Gastrocnemius medialis (tissue), 4 donors: ENCODE results near the gene ELAPOR1. TPM values are rescaled to one million over a fixed set of nuclear protein-coding genes. Genes with fewer than 3 reads are reported as not detected.

Source experiments
- ATAC-seq, 2 donors: fragments of 150-250 bp; one replicate each; pipeline ENCODE4 v1.9.1; 2016
- DNase-seq, 2 donors: peaks; one replicate each; pipeline ENCODE4 v3.0.0-alpha.2; 2019
- H3K27ac ChIP-seq, 4 donors: fragments of 200-600 bp; sonication (generic); 1 replicate in 1 of 4; 2 replicates in 3 of 4; pipeline ENCODE4 v1.5.1; 2016 to 2018; ENCODE audit warnings: mild to moderate bottlenecking in 2 of 4, moderate library complexity in 1 of 4
- H3K27me3 ChIP-seq, 3 donors: fragments of 200-600 bp; sonication (generic) in 2 of 3; 1 replicate in 1 of 3; 2 replicates in 2 of 3; pipeline versions ENCODE4 v1.5.1 to v1.6.0; 2016 to 2019; ENCODE audit warnings: mild to moderate bottlenecking in 1 of 3, moderate library complexity in 1 of 3
- H3K36me3 ChIP-seq, 2 donors: fragments of 200-600 bp; sonication (generic) in 1 of 2; one replicate each; pipeline ENCODE4 v1.5.1; 2017 to 2018
- H3K4me1 ChIP-seq, 2 donors: fragments of 200-600 bp; sonication (generic) in 1 of 2; one replicate each; pipeline ENCODE4 v1.5.1; 2016 to 2017; ENCODE audit warnings: mild to moderate bottlenecking in 2 of 2
- H3K4me3 ChIP-seq, 4 donors: fragments of 200-600 bp; sonication (generic) in 3 of 4; 1 replicate in 1 of 4; 2 replicates in 3 of 4; pipeline ENCODE4 v1.5.1; 2016 to 2019; ENCODE audit warnings: mild to moderate bottlenecking in 2 of 4
- H3K9me3 ChIP-seq, 3 donors: fragments of 200-600 bp; sonication (generic) in 2 of 3; 1 replicate in 1 of 3; 2 replicates in 2 of 3; pipeline ENCODE4 v1.5.1; 2016 to 2019
- CTCF ChIP-seq, 5 experiments: fragments of 450-650 bp in 3 of 5; fragments of 200-600 bp in 2 of 5; sonication (generic) in 2 of 5; IDR thresholded peaks in 4 of 5; conservative IDR thresholded peaks in 1 of 5; 1 replicate in 4 of 5; 2 replicates in 1 of 5; pipeline ENCODE4 v1.5.1; 2016 to 2019; ENCODE audit warnings: antibody characterized with exemption in 5 of 5, mild to moderate bottlenecking in 3 of 5, moderate library complexity in 3 of 5
- POLR2A ChIP-seq, 2 donors: fragments of 450-650 bp; IDR thresholded peaks; one replicate each; pipeline ENCODE4 v1.6.1; 2017; ENCODE audit warnings: antibody characterized with exemption in 2 of 2, mild to moderate bottlenecking in 2 of 2, moderate library complexity in 2 of 2
- in situ Hi-C, 4 donors: fragments of 200-750 bp; cut with MboI; loops; one replicate each; pipeline versions ENCODE4 v1.15.0 to v1.8.0; 2017; ENCODE audit warnings: low sequenced_read_pairs in 4 of 4
- intact Hi-C: fragments of 100-400 bp; cut with DNase I; formaldehyde crosslinking; loops from one replicate; pipeline ENCODE4 v1.15.1; 2023; ENCODE audit warnings: low total_unique reads
- total RNA-seq, 4 donors: library from RNA; depleted of rRNA; stranded (reverse); fragments of >200 nt; gene quantifications; one replicate each; pipeline versions ENCODE4 v1.1.0 to v1.2.3, GENCODE V29; 2016

Gene ELAPOR1
- total RNA-seq, 4 donors from 2014 or later, result 0.17 TPM; not detected in 3

- H3K27me3 ChIP-seq, result no peaks in the 10 kb centered on the region
- intact Hi-C loops, result no loop called here
- ATAC-seq (no peak), DNase-seq (no peak)
- H3K9me3 ChIP-seq, result no peaks in the 10 kb centered on the region
- in situ Hi-C loops, result no loop called here
- no peaks in the 10 kb centered on the region for H3K4me1 ChIP-seq
- TF ChIP-seq CTCF (IDR thresholded peaks at IDR 0.05 in 4 of 5, conservative IDR thresholded peaks at IDR 0.05 in 1 of 5), result no peak
- TF ChIP-seq POLR2A (IDR thresholded peaks at IDR 0.05), result no peak
- H3K4me3 ChIP-seq, result no peak overlapping the region
- H3K27ac ChIP-seq, result no peak overlapping the region
- no peaks in the 10 kb centered on the region for H3K36me3 ChIP-seq
Measured at GRCh38 chr1:109083501-109083900, 30.4 kb upstream of the ELAPOR1 start.

GRCh38 chr1:109083923-109084322, 30.0 kb upstream of the ELAPOR1 start:
- TF ChIP-seq POLR2A (IDR thresholded peaks at IDR 0.05) (no peak), CTCF (IDR thresholded peaks at IDR 0.05 in 4 of 5, conservative IDR thresholded peaks at IDR 0.05 in 1 of 5) (no peak)
- in situ Hi-C loops (no loop called here), intact Hi-C loops (no loop called here)
- no peak for DNase-seq
- no peak for ATAC-seq
- H3K27ac ChIP-seq, result no peak overlapping the region
- H3K4me3 ChIP-seq, result no peak overlapping the region
- H3K9me3 ChIP-seq, result no peaks in the 10 kb centered on the region
- no peaks in the 10 kb centered on the region for H3K27me3 ChIP-seq
- H3K36me3 ChIP-seq, result no peaks in the 10 kb centered on the region
- no peaks in the 10 kb centered on the region for H3K4me1 ChIP-seq

GRCh38 chr1:109084563-109085517, 29.1 kb upstream of the ELAPOR1 start:
- Histone ChIP-seq H3K36me3 (no peaks in the 10 kb centered on the region), H3K27me3 (no peaks in the 10 kb centered on the region), H3K27ac (no peak overlapping the region), H3K4me1 (peaks cover 0 to 4% of the 10 kb centered on the region in 2 donors), H3K4me3 (no peak overlapping the region), H3K9me3 (no peaks in the 10 kb centered on the region)
- in situ Hi-C loops, result no loop called here
- ATAC-seq, result no peak
- intact Hi-C loops, result no loop called here
- no peak for TF ChIP-seq CTCF (IDR thresholded peaks at IDR 0.05 in 4 of 5, conservative IDR thresholded peaks at IDR 0.05 in 1 of 5)
- no peak for TF ChIP-seq POLR2A (IDR thresholded peaks at IDR 0.05)
- DNase-seq, result no peak

GRCh38 chr1:109089242-109090015, 24.5 kb upstream of the ELAPOR1 start:
- peak; percentile 45 to 49 for ATAC-seq
- peak; percentile 19 to 73 for DNase-seq
- no peaks in the 10 kb centered on the region for H3K27me3 ChIP-seq
- H3K36me3 ChIP-seq, result peaks cover 0 to 17% of the 10 kb centered on the region in 2 donors
- H3K9me3 ChIP-seq, result no peaks in the 10 kb centered on the region
- peaks cover 22 to 31% of the 10 kb centered on the region in 2 donors for H3K4me1 ChIP-seq
- intact Hi-C loops, result loop anchor here (1.0 to 10.0 kb wide), 3 partner anchors 11 to 345 kb away; partner anchors contain the start of genes STXBP3 and WDR47
- peak overlapping the region; percentile 75 to 89 (median 80) for H3K4me3 ChIP-seq
- in situ Hi-C loops, result loop anchor here in 1 of 4 donors (10.0 kb wide), 1 partner anchor 125 kb away; the partner anchor contains the start of gene CLCC1
- H3K27ac ChIP-seq, result peak overlapping the region; percentile 93 to 98 (median 94)
- TF ChIP-seq POLR2A (IDR thresholded peaks at IDR 0.05), result no peak
- peak in 4 of 5 experiments; percentile 35 to 60 (median 50) for TF ChIP-seq CTCF (IDR thresholded peaks at IDR 0.05 in 4 of 5, conservative IDR thresholded peaks at IDR 0.05 in 1 of 5)
